Stimulated activated naive B cell treated with anti-CD40 and anti-IgM and Interleukin-4, amounts not matched to agents 10 μg/mL and 1 μg/mL and 100 μg/mL, for 72 hours (primary cell): Measurements from ENCODE around the gene ANKRD63.

Source experiments
- ATAC-seq, 2 donors: fragments of 150-1000 bp; cut with Tn5 transposase; replicated peaks; 2 replicates each; pipeline ENCODE4 v1.10.0; 2021; ENCODE audit warnings: moderate library complexity in 1 of 2
- DNase-seq: peaks from one replicate; pipeline ENCODE4 v3.0.0; 2021
- H3K27ac Mint-ChIP-seq: one replicate; pipeline ENCODE4 v1.8.0; 2022; ENCODE audit warnings: mild to moderate bottlenecking, mixed read lengths
- H3K27me3 Mint-ChIP-seq, 2 donors: one replicate each; pipeline ENCODE4 v1.8.0; 2022; ENCODE audit warnings: mixed read lengths in 2 of 2
- H3K36me3 Mint-ChIP-seq, 2 donors: one replicate each; pipeline ENCODE4 v1.8.0; 2022; ENCODE audit warnings: mixed read lengths in 2 of 2, mild to moderate bottlenecking in 1 of 2
- H3K4me1 Mint-ChIP-seq, 2 donors: one replicate each; pipeline ENCODE4 v1.8.0; 2022; ENCODE audit warnings: mixed read lengths in 2 of 2, mild to moderate bottlenecking in 1 of 2
- H3K4me3 Mint-ChIP-seq, 2 donors: one replicate each; pipeline ENCODE4 v1.8.0; 2022; ENCODE audit warnings: mild to moderate bottlenecking in 2 of 2, mixed read lengths in 2 of 2, moderate library complexity in 1 of 2
- H3K9me3 Mint-ChIP-seq, 2 donors: one replicate each; pipeline ENCODE4 v1.8.0; 2022; ENCODE audit warnings: mixed read lengths in 2 of 2, mild to moderate bottlenecking in 1 of 2

The ANKRD63 gene

DNA sequence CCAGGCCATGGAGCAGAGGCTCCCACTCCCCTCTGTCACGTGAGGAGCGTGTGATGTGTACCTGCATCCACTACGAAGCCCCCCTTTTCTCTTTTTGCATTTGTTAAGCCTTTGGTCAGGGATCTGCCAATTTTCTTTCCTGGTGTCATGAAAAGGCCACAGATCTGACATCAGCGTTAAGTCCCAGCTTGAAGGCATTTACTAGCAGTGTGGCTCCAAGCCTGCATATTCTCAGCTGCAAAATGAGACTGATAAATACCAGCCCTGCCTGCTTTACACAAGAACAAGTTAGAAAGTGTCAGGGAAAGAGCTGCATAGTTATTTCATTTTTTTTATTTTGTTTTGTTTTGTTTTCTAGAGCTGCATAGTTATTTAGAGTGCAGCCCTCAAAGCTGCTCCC, 2.3 kb upstream of the ANKRD63 start:
- no peak for DNase-seq
- Mint-ChIP-seq H3K27ac (no peak overlapping the region), H3K27me3 (peaks cover 11 to 14% of the 10 kb centered on the region in 2 donors), H3K9me3 (no peaks in the 10 kb centered on the region), H3K4me3 (no peak overlapping the region), H3K36me3 (peaks cover 8 to 23% of the 10 kb centered on the region in 2 donors), H3K4me1 (peaks cover 13 to 31% of the 10 kb centered on the region in 2 donors)
- ATAC-seq = no peak

DNA sequence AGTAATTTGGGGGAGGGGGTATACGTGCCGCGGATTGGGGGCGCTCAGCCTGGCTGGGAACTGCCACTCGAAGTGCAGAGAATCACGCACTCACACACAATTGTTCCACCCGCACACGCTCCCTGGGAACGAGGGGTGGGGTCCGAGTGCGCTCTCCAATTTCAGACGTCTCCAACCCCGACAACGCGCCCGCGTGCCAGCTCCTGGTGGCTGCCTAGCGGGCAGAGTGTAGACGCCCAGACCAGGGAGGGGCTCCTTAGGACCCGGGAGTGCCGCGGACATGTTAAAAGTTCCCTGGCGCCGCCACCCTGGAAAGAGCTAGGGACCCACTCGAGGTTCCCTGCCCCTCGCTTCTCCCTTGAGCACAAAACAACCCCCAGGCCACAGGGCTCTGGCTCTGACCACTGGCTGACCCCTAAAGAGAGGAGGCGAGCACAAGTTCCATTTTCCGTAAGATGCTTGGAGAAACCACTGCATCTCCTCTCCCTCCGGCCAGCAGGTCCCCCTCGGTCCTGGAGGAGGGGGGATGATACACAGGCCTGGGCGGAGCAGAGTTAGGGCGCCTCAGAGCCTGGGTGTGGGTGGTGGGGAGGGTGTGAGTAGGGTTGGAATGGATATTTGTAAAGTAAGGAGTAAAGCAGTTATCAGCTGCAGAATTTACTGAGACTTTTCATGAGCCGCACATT, 894 bp upstream of the ANKRD63 start:
- peaks cover 14 to 26% of the 10 kb centered on the region in 2 donors for H3K27me3 Mint-ChIP-seq

DNA sequence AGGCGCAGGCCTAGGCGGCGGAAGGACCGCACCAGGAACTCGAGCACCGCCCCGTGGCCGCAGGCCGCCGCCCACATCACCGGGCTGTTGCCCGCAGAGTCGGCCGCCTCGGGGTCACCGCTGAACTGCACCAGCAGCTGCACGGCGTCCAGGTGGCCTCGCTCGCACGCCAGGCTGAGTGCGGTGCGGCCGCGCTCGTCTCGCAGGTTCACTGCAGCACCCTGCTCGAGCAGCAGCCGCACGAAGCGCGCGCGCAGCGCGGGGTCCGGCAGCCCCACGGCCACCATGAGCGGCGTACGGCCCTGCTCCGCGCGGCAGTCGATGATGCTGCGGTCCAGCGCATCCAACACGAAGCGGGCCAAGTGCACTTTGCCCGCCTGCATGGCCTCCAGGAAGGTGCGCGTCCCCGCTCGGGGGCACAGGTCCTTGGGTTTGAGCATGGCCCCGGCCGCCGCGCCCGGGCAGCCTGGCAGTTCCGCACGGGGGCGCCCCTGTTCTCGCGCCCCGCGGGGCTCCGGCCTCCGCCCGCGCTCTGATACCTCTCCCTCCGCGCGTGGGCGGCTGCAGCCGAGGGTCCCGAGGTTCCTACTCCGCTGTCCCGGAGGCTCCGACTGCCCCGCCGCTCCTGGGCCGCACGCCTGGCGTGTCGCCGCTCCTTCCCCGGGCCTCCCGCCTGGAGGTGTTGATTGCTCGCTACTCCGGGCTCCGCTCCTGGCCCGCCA, 556 bp downstream of the ANKRD63 start:
- no peaks in the 10 kb centered on the region for H3K9me3 Mint-ChIP-seq
- ATAC-seq = peak; percentile 49 to 61
- H3K36me3 Mint-ChIP-seq = peaks cover 0 to 2% of the 10 kb centered on the region in 2 donors
- peaks cover 29 to 38% of the 10 kb centered on the region in 2 donors for H3K27me3 Mint-ChIP-seq
- H3K4me3 Mint-ChIP-seq = peak overlapping the region; percentile 79 to 83
- no peak overlapping the region for H3K27ac Mint-ChIP-seq
- peaks cover 19 to 35% of the 10 kb centered on the region in 2 donors for H3K4me1 Mint-ChIP-seq
- peak; percentile 27 for DNase-seq

More for the DNA sequence above, 894 bp upstream of the ANKRD63 start:
- DNase-seq = no peak
- ATAC-seq = no peak
- H3K9me3 Mint-ChIP-seq = no peaks in the 10 kb centered on the region
- H3K27ac Mint-ChIP-seq = no peak overlapping the region
- H3K4me3 Mint-ChIP-seq = peak overlapping the region in 1 of 2 donors; percentile 83
- peaks cover 13 to 31% of the 10 kb centered on the region in 2 donors for H3K4me1 Mint-ChIP-seq
- peaks cover 4 to 11% of the 10 kb centered on the region in 2 donors for H3K36me3 Mint-ChIP-seq

DNA sequence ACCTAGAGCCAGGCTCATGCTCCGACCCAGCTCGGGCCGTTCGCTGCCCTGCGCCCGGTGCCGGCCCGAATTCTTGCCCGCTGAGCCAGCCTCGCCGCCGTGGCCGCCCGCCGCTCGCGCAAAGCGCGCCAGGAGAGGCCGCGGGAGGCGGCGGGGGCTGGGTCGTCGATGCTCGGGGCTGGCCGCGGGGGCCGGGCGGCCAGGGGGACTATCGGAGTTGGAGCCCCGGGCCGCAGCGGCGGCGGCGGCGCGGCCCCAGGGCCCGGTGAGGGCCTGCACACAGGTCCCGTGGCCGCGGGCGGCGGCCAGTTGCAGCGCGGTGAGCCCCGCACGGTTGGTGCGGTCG, 1.1 kb downstream of the ANKRD63 start:
- H3K27me3 Mint-ChIP-seq = peaks cover 29 to 44% of the 10 kb centered on the region in 2 donors
- no peak overlapping the region for H3K27ac Mint-ChIP-seq
- H3K9me3 Mint-ChIP-seq = no peaks in the 10 kb centered on the region
- ATAC-seq = no peak
- no peak for DNase-seq
- peaks cover 20 to 40% of the 10 kb centered on the region in 2 donors for H3K4me1 Mint-ChIP-seq
- no peak overlapping the region for H3K4me3 Mint-ChIP-seq
- H3K36me3 Mint-ChIP-seq = peaks cover 0 to 2% of the 10 kb centered on the region in 2 donors

DNA sequence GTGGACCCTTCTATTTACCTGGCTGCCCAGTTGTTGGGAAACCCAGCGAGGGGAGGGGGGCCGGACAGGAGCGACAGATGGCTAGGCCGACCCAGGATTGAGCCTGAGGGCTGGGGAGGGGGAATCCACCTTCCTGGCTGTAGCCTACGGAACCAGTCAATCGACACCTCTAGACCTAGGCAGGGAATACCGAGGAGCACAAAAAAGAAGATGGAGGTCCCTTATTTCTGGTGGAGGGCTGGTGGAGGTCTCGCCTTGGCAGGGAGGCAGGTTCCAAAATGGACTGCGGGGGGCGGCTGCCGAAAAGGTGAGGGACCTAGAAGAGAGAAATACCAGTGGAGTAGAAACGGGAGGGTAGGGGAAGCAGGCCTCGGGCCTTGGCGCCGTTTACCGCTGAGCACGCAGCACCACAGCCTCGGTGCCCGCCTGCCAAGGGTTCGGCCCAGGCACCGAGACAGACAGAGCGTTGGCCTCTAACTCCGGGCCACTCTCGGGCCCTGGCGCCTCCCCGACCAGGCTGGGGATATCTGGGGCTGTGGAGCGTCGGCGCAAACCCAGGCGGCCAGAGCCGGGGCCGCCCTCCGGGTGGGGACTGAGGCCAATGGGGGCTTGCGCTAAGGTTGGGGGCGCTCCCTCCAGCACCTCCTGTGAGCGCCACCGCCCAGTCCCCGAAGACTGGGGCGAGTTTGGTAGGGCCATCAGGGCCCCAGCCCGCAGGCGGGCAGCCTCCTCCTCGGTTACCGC, 1.6 kb downstream of the ANKRD63 start:
- ATAC-seq (no peak), DNase-seq (no peak)
- Mint-ChIP-seq H3K4me3 (peak overlapping the region in 1 of 2 donors; percentile 71), H3K4me1 (peaks cover 23 to 46% of the 10 kb centered on the region in 2 donors), H3K9me3 (no peaks in the 10 kb centered on the region), H3K36me3 (peaks cover 0 to 2% of the 10 kb centered on the region in 2 donors), H3K27ac (no peak overlapping the region), H3K27me3 (peaks cover 29 to 49% of the 10 kb centered on the region in 2 donors)

DNA sequence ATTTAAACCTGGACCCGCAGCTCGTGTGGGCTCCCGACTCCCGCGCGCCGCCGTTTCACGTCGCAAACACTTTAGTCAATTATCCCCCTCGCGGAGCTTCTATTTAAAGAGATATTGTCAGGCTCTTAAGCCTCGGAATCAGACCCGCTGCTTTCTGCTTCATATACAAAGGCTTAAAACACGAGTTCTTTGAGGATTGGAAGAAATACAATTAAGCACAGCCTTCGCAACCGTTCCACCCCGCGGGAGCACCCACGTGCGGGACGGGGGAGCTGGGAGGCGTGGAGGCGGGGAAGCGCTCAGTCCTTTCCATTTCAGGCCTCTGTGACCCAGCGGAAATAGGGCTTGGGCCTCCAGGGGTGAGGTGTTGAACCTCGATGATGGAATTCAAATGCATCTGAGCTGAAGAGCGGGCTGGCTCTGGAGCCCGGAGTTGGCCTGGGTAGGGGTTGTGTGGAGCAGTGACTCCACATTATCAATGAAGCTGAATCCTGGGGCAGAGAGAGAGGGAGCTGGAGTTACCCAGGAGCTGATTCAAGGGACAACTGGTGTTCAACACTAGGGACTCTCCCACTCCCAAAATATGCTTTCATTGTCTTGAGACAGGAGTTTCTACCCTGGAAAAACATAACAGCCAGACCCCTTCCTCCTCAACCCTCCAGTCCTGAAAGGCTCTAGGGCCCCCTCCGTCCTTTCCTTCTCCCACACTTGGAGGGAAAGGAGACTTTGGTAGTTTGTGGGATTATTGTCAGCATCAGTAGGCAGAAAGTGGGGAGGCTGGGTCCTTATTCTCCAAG, 2.4 kb downstream of the ANKRD63 start:
- Mint-ChIP-seq H3K9me3 (no peaks in the 10 kb centered on the region), H3K36me3 (peaks cover 0 to 2% of the 10 kb centered on the region in 2 donors), H3K27me3 (peaks cover 29 to 55% of the 10 kb centered on the region in 2 donors), H3K27ac (no peak overlapping the region), H3K4me3 (peak overlapping the region in 1 of 2 donors; percentile 71), H3K4me1 (peaks cover 23 to 45% of the 10 kb centered on the region in 2 donors)
- ATAC-seq (no peak), DNase-seq (no peak)

DNA sequence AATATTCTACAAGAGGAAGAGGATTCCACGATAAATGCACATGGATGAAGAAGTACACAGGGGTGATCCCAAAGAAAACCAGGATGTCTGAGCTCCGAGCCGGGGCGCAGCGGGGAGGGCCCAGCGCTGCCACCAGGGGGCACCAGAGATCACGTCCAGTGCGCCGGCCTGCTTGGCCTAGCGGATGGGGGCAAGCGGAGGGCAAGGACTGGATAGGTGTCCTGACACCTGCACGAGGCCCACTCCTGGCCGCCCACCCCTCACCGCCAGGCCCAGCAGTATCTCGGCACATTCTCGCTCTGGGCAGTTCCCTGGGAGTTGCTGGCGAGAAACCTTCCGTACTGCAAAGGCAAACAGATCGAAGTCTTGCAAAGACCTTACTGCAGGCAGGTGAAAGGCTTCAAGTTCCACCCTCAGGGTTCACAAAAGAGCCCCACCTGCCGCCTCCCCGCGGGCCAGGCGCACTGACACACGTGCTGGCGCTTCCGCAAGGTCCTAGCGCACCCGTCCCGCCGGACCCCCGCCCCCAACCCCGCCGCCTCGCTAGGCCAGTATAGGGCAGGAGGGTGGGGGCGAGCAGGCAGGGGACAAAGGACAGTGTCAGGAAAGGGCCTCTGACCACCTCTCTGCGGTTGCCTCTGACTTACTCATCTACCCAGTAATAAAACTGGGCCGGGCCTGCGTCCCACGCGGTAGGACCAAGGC, 3.3 kb downstream of the ANKRD63 start:
- H3K36me3 Mint-ChIP-seq = peaks cover 0 to 2% of the 10 kb centered on the region in 2 donors
- DNase-seq (peak; percentile 46), ATAC-seq (peak; percentile 30 to 38)
- peaks cover 24 to 43% of the 10 kb centered on the region in 2 donors for H3K4me1 Mint-ChIP-seq
- no peak overlapping the region for H3K27ac Mint-ChIP-seq
- H3K9me3 Mint-ChIP-seq = no peaks in the 10 kb centered on the region
- peaks cover 29 to 55% of the 10 kb centered on the region in 2 donors for H3K27me3 Mint-ChIP-seq
- H3K4me3 Mint-ChIP-seq = no peak overlapping the region

DNA sequence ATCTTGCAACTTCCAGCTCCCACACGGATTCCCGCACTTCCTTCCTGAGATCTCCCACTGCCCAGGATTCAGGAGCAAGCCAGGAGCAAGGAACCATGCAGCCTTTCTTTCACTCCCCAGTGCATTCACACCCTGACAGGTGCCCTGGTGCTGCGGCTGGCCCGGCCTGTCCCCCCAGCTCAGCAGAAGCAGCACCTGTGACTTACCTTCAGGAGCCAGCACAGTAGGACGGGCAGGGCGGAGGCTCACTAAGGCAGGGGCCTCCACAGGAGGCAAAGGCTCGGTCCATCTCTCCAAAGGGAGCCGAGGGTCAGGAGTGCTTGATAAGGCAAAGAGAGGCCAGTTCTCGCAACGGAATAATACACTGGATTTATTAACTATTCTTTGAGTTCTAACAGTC, 4.8 kb downstream of the ANKRD63 start:
- DNase-seq = no peak
- Mint-ChIP-seq H3K36me3 (peaks cover 0 to 1% of the 10 kb centered on the region in 2 donors), H3K4me1 (peaks cover 22 to 38% of the 10 kb centered on the region in 2 donors), H3K4me3 (no peak overlapping the region), H3K9me3 (no peaks in the 10 kb centered on the region), H3K27ac (no peak overlapping the region), H3K27me3 (peaks cover 29 to 55% of the 10 kb centered on the region in 2 donors)
- ATAC-seq = no peak

DNA sequence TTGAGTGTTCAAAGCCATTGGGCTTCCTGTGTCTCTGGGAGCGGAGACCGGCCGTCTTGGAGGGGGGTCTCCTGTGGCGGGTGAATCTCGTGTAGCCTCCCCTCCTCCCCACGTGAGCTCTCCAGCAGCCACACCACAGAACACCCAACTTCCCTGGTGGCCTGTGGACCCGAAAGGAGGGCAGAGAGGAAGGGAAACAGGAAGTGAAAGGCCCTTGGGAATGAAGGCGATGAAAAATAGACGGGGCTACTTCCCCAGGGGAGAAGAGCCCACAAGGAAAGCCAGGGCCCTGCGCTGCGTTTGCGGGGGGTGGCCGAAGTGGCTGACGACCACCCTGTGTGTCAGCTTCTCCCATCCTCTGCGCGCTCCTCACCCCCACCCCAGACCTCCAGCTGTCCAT, 5.4 kb downstream of the ANKRD63 start:
- ATAC-seq (no peak), DNase-seq (no peak)
- no peaks in the 10 kb centered on the region for H3K9me3 Mint-ChIP-seq
- peaks cover 29 to 55% of the 10 kb centered on the region in 2 donors for H3K27me3 Mint-ChIP-seq
- H3K4me1 Mint-ChIP-seq = peaks cover 22 to 33% of the 10 kb centered on the region in 2 donors
- no peaks in the 10 kb centered on the region for H3K36me3 Mint-ChIP-seq
- no peak overlapping the region for H3K4me3 Mint-ChIP-seq
- peak overlapping the region; percentile 6 for H3K27ac Mint-ChIP-seq

DNA sequence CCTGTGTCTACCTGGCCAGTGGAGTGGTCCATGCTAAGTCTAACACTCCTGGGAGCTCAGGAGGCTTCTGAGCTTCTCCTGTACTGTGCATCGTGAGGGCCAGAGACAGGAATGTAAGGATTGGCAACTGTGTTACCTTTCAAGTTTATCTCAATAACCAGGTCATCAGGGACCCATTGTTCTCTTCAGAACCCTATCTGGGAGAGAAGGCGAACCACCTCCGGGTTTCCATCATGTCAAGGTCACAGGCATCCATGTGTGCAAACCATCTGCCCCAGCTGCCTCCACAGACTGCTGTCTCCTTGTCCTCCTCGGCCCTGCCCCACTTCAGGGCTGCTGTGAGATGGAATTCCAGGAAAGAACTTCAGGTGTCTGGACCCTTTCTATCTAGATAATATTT, 5.9 kb downstream of the ANKRD63 start:
- H3K27me3 Mint-ChIP-seq = peaks cover 29 to 55% of the 10 kb centered on the region in 2 donors
- H3K4me1 Mint-ChIP-seq = peaks cover 22 to 33% of the 10 kb centered on the region in 2 donors
- no peak overlapping the region for H3K27ac Mint-ChIP-seq
- H3K4me3 Mint-ChIP-seq = no peak overlapping the region
- no peaks in the 10 kb centered on the region for H3K9me3 Mint-ChIP-seq
- no peaks in the 10 kb centered on the region for H3K36me3 Mint-ChIP-seq
- DNase-seq (no peak), ATAC-seq (no peak)

DNA sequence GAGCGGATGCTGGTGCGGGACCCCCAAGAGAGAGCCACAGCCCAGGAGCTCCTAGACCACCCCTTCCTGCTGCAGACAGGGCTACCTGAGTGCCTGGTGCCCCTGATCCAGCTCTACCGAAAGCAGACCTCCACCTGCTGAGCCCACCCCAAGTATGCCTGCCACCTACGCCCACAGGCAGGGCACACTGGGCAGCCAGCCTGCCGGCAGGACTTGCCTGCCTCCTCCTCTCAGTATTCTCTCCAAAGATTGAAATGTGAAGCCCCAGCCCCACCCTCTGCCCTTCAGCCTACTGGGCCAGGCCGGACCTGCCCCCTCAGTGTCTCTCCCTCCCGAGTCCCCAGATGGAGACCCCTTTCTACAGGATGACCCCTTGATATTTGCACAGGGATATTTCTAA, 6.9 kb downstream of the ANKRD63 start:
- Mint-ChIP-seq H3K27me3 (peaks cover 26 to 49% of the 10 kb centered on the region in 2 donors), H3K36me3 (no peaks in the 10 kb centered on the region), H3K27ac (peak overlapping the region; percentile 37), H3K4me3 (no peak overlapping the region), H3K4me1 (peaks cover 20 to 29% of the 10 kb centered on the region in 2 donors), H3K9me3 (no peaks in the 10 kb centered on the region)
- DNase-seq (no peak), ATAC-seq (no peak)

DNA sequence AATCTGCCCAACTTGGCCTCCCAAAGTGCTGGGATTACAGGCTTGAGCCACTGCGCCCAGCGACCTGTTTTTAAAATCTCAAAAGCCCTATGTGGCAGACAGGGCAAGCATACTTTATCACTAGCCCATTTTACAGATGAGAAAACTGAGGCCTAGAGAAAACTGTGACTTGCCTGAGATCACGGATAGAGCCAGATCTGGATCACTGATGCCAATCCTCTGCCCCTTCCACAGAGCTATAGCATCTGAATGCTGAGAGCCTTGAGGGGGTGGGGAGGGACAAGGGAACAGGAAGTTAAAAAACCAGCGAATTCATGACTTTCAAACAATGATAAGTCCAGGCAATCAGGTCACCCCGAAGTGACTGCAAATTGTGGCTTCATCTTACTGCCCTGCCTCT, 7.3 kb downstream of the ANKRD63 start:
- Mint-ChIP-seq H3K36me3 (no peaks in the 10 kb centered on the region), H3K27ac (no peak overlapping the region), H3K4me3 (no peak overlapping the region), H3K27me3 (peaks cover 22 to 45% of the 10 kb centered on the region in 2 donors), H3K4me1 (peaks cover 20 to 27% of the 10 kb centered on the region in 2 donors), H3K9me3 (no peaks in the 10 kb centered on the region)
- ATAC-seq (no peak), DNase-seq (no peak)
